GM12872 (cell line): Measurements from ENCODE around the gene CISH.

Experiments used
- CTCF ChIP-seq: IDR thresholded peaks from 3 replicates; pipeline ENCODE4 v1.5.1; 2011; ENCODE audit warnings: low read depth, mild to moderate bottlenecking, low read length, moderate library complexity; ENCODE audit not compliant: insufficient read depth

CISH gene

GRCh38 chr3:50648944-50649343 is 37.4 kb upstream of the CISH start:
- TF ChIP-seq CTCF: no peak

GRCh38 chr3:50648313-50648712 is 36.7 kb upstream of the CISH start:
- TF ChIP-seq CTCF: no peak

- TF ChIP-seq CTCF: no peak
Measured at GRCh38 chr3:50645378-50645777, 33.8 kb upstream of the CISH start.

- TF ChIP-seq CTCF: no peak
Measured at GRCh38 chr3:50644561-50644960, 33.0 kb upstream of the CISH start.

- no peak for TF ChIP-seq CTCF
Measured at GRCh38 chr3:50642382-50642781, 30.8 kb upstream of the CISH start.

GRCh38 chr3:50639055-50639494 is 27.5 kb upstream of the CISH start:
- TF ChIP-seq CTCF: no peak

GRCh38 chr3:50637945-50638344 is 26.4 kb upstream of the CISH start:
- TF ChIP-seq CTCF: no peak

GRCh38 chr3:50637011-50637410 is 25.4 kb upstream of the CISH start:
- TF ChIP-seq CTCF: no peak
